Caco-2 (cell line): ENCODE data around the gene IKBKE. TPM values are rescaled to one million over a fixed set of nuclear protein-coding genes. Genes with fewer than 3 reads are reported as not detected.

ENCODE experiments used
- BruUV-seq: library from RNA; stranded (reverse); fragments of 400-500 nt; replicated peaks from 2 replicates; lab custom pipeline; 2021; lab: Mats Ljungman, UMichigan
- CTCF ChIA-PET: fragments of 300-600 bp; sonication (Branson Sonifier 250); formaldehyde crosslinking; loops from one replicate; lab custom pipeline; 2022; ENCODE audit warnings: antibody characterized with exemption; lab: Charles Lee
- POLR2A ChIA-PET: fragments of 300-600 bp; sonication (Branson Sonifier 250); formaldehyde crosslinking; loops from one replicate; lab custom pipeline; 2022; ENCODE audit warnings: antibody characterized with exemption; lab: Charles Lee
- DNase-seq, 2 experiments: peaks; one replicate each; pipeline versions ENCODE4 v3.0.0 to v3.0.0-alpha.2; 2020 to 2022
- H3K27me3 ChIP-seq: replicated peaks from 2 replicates; pipeline ENCODE4 v1.6.0; 2011; ENCODE audit warnings: low read length; ENCODE audit not compliant: control insufficient read depth, insufficient read depth
- H3K36me3 ChIP-seq: 2 replicates; pipeline ENCODE4 v1.5.1; 2011; ENCODE audit warnings: low read length; ENCODE audit not compliant: control insufficient read depth, insufficient read depth
- H3K4me1 ChIP-seq: fragments of 250-450 bp; sonication (Bioruptor Pico); 2 replicates; pipeline ENCODE4 v1.5.1; 2020; ENCODE audit warnings: mild to moderate bottlenecking
- H3K4me3 ChIP-seq: 2 replicates; pipeline ENCODE4 v1.5.1; 2011; ENCODE audit warnings: low read depth, mild to moderate bottlenecking, control low read depth, low read length
- H3K9me3 ChIP-seq: fragments of 250-450 bp; sonication (Bioruptor Pico); 2 replicates; pipeline ENCODE4 v1.5.1; 2020; ENCODE audit warnings: mild to moderate bottlenecking, moderate library complexity
- H3K27ac Mint-ChIP-seq: one replicate; pipeline ENCODE4 v1.8.0; 2022; ENCODE audit warnings: mixed read lengths; ENCODE audit not compliant: unreplicated experiment
- H3K27me3 Mint-ChIP-seq: one replicate; pipeline ENCODE4 v1.8.0; 2022; ENCODE audit warnings: mixed read lengths; ENCODE audit not compliant: insufficient read depth, unreplicated experiment
- H3K36me3 Mint-ChIP-seq: one replicate; pipeline ENCODE4 v1.8.0; 2022; ENCODE audit warnings: mild to moderate bottlenecking, mixed read lengths; ENCODE audit not compliant: insufficient read depth, unreplicated experiment
- H3K4me1 Mint-ChIP-seq: one replicate; pipeline ENCODE4 v1.8.0; 2022; ENCODE audit warnings: low read depth, mixed read lengths; ENCODE audit not compliant: unreplicated experiment
- H3K4me3 Mint-ChIP-seq: one replicate; pipeline ENCODE4 v1.8.0; 2022; ENCODE audit warnings: mild to moderate bottlenecking, moderate library complexity, mixed read lengths; ENCODE audit not compliant: unreplicated experiment
- H3K9me3 Mint-ChIP-seq: one replicate; pipeline ENCODE4 v1.8.0; 2022; ENCODE audit warnings: mixed read lengths; ENCODE audit not compliant: unreplicated experiment
- CTCF ChIP-seq, 2 experiments: fragments of 200-600 bp in 1 of 2; IDR thresholded peaks; 1 replicate in 1 of 2; 2 replicates in 1 of 2; pipeline versions ENCODE4 v1.5.1 to v1.8.0; 2011 to 2022; ENCODE audit warnings: antibody characterized with exemption in 1 of 2, control low read depth in 1 of 2, inconsistent platforms in 1 of 2, low read depth in 1 of 2, low read length in 1 of 2, mild to moderate bottlenecking in 1 of 2, moderate library complexity in 1 of 2; ENCODE audit not compliant: insufficient read depth in 1 of 2, severe bottlenecking in 1 of 2, unreplicated experiment in 1 of 2
- intact Hi-C: fragments of 100-400 bp; cut with micrococcal nuclease; formaldehyde crosslinking; loops from one replicate; pipeline ENCODE4 v1.10.0; 2022; ENCODE audit not compliant: unreplicated experiment
- total RNA-seq: library from RNA; stranded (reverse); gene quantifications from 2 replicates; pipeline ENCODE4 v1.2.3, GENCODE V29; 2022

The IKBKE gene
- total RNA-seq, 1 experiment from 2014 or later, result 9.0 TPM

GRCh38 chr1:206467915-206468314 is 2.4 kb upstream of the IKBKE start:
- H3K4me1 Mint-ChIP-seq, result peaks cover 23% of the 10 kb centered on the region
- H3K27ac Mint-ChIP-seq, result no peak overlapping the region
- BruUV-seq, result no TSS peak
- DNase-seq, result no peak
- H3K27me3 ChIP-seq, result no peaks in the 10 kb centered on the region
- no peaks in the 10 kb centered on the region for H3K27me3 Mint-ChIP-seq
- no peak for TF ChIP-seq CTCF (IDR thresholded peaks at IDR 0.05; ENCODE audit: insufficient read depth in 1 of 2, low read depth in 1 of 2, low read length in 1 of 2, severe bottlenecking in 1 of 2, unreplicated experiment in 1 of 2)
- H3K4me1 ChIP-seq, result peaks cover 20% of the 10 kb centered on the region
- H3K9me3 ChIP-seq, result no peaks in the 10 kb centered on the region
- H3K9me3 Mint-ChIP-seq, result no peaks in the 10 kb centered on the region
- intact Hi-C loops, result no loop called here
- no peak overlapping the region for H3K4me3 Mint-ChIP-seq
- H3K36me3 Mint-ChIP-seq, result peaks cover 4% of the 10 kb centered on the region
- POLR2A ChIA-PET, result no interaction called here
- CTCF ChIA-PET, result interaction anchor here (0.8 kb wide), 1 partner anchor 11 kb away, joined by 3 read pairs; no protein-coding TSS in a partner anchor
- H3K4me3 ChIP-seq, result no peak overlapping the region
- H3K36me3 ChIP-seq, result no peaks in the 10 kb centered on the region

GRCh38 chr1:206468571-206468970 is 1.7 kb upstream of the IKBKE start:
- Histone ChIP-seq H3K36me3 (no peaks in the 10 kb centered on the region), H3K4me1 (peaks cover 20% of the 10 kb centered on the region), H3K4me3 (no peak overlapping the region), H3K27me3 (no peaks in the 10 kb centered on the region), H3K9me3 (no peaks in the 10 kb centered on the region)
- Mint-ChIP-seq H3K27me3 (no peaks in the 10 kb centered on the region), H3K4me1 (peaks cover 23% of the 10 kb centered on the region), H3K36me3 (peaks cover 9% of the 10 kb centered on the region), H3K9me3 (no peaks in the 10 kb centered on the region), H3K27ac (no peak overlapping the region), H3K4me3 (no peak overlapping the region)
- TF ChIP-seq CTCF (IDR thresholded peaks at IDR 0.05; ENCODE audit: insufficient read depth in 1 of 2, low read depth in 1 of 2, low read length in 1 of 2, severe bottlenecking in 1 of 2, unreplicated experiment in 1 of 2), result no peak
- no TSS peak for BruUV-seq
- ChIA-PET CTCF (no interaction called here), POLR2A (no interaction called here)
- intact Hi-C loops, result no loop called here
- no peak for DNase-seq

- no TSS peak for BruUV-seq
- intact Hi-C loops, result no loop called here
Measured at GRCh38 chr1:206469411-206469932, 804 bp upstream of the IKBKE start.

More at GRCh38 chr1:206469411-206469932, 804 bp upstream of the IKBKE start:
- CTCF ChIA-PET, result interaction anchor here (0.5 to 3.0 kb wide), 6 partner anchors 10 to 789 kb away, joined by 3 to 28 read pairs (median 4); partner anchors contain the start of gene SLC45A3
- no peak for TF ChIP-seq CTCF (IDR thresholded peaks at IDR 0.05; ENCODE audit: insufficient read depth in 1 of 2, low read depth in 1 of 2, low read length in 1 of 2, severe bottlenecking in 1 of 2, unreplicated experiment in 1 of 2)
- H3K4me1 Mint-ChIP-seq, result peaks cover 23% of the 10 kb centered on the region
- peak overlapping the region; percentile 79 for H3K4me3 Mint-ChIP-seq
- Histone ChIP-seq H3K4me1 (peaks cover 20% of the 10 kb centered on the region), H3K4me3 (no peak overlapping the region), H3K36me3 (no peaks in the 10 kb centered on the region), H3K9me3 (no peaks in the 10 kb centered on the region), H3K27me3 (no peaks in the 10 kb centered on the region)
- DNase-seq, result peak; percentile 62 to 80
- POLR2A ChIA-PET, result no interaction called here
- no peaks in the 10 kb centered on the region for H3K9me3 Mint-ChIP-seq
- H3K27ac Mint-ChIP-seq, result peak overlapping the region; percentile 84
- H3K36me3 Mint-ChIP-seq, result peaks cover 10% of the 10 kb centered on the region
- H3K27me3 Mint-ChIP-seq, result no peaks in the 10 kb centered on the region
